Neural cell (in vitro differentiated cells): ENCODE measurements around the gene SEL1L3. TPM values are rescaled to one million over a fixed set of nuclear protein-coding genes. Genes with fewer than 3 reads are reported as not detected.

Experiments
- H2AFZ ChIP-seq: fragments of 200-600, 300-800 bp; sonication (generic), shearing (Covaris generic); 2 replicates; pipeline ENCODE4 v1.6.0; 2014; ENCODE audit warnings: low read depth, mild to moderate bottlenecking, antibody characterized with exemption, low read length, moderate library complexity
- H3F3A ChIP-seq: fragments of 200-600 bp; shearing (Covaris generic); 2 replicates; pipeline ENCODE4 v1.6.1; 2016; ENCODE audit warnings: mild to moderate bottlenecking, moderate library complexity, mixed read lengths, antibody characterized with exemption, low read length; ENCODE audit not compliant: insufficient read depth, poor library complexity, severe bottlenecking
- H3K27ac ChIP-seq: fragments of 200-600, 300-800 bp; sonication (generic), shearing (Covaris generic); 2 replicates; pipeline ENCODE4 v1.5.1; 2014; ENCODE audit warnings: mild to moderate bottlenecking, low read length, moderate library complexity
- H3K27me3 ChIP-seq: fragments of 300-800, 200-600 bp; sonication (generic), shearing (Covaris generic); 2 replicates; pipeline ENCODE4 v1.6.0; 2014; ENCODE audit warnings: mild to moderate bottlenecking, low read depth, low read length, moderate library complexity; ENCODE audit not compliant: insufficient read depth
- H3K36me3 ChIP-seq: fragments of 300-800, 200-600 bp; sonication (generic), shearing (Covaris generic); 2 replicates; pipeline ENCODE4 v1.5.1; 2014; ENCODE audit warnings: mild to moderate bottlenecking, antibody characterized with exemption, low read length, moderate library complexity; ENCODE audit not compliant: insufficient read depth
- H3K4me2 ChIP-seq: fragments of 300-800, 200-600 bp; sonication (generic), shearing (Covaris generic); 2 replicates; pipeline ENCODE4 v1.6.0; 2014; ENCODE audit warnings: mild to moderate bottlenecking, low read length
- H3K4me3 ChIP-seq: fragments of 300-800, 200-600 bp; sonication (generic), shearing (Covaris generic); 2 replicates; pipeline ENCODE4 v1.5.1; 2014; ENCODE audit warnings: mild to moderate bottlenecking, low read length, moderate library complexity
- H3K79me2 ChIP-seq: fragments of 200-600 bp; shearing (Covaris generic); replicated peaks from 2 replicates; pipeline ENCODE4 v1.6.0; 2014; ENCODE audit warnings: mild to moderate bottlenecking, low read length, moderate library complexity; ENCODE audit not compliant: insufficient read depth
- H3K9ac ChIP-seq: fragments of 300-800, 200-600 bp; sonication (generic), shearing (Covaris generic); 2 replicates; pipeline ENCODE4 v1.6.1; 2016; ENCODE audit warnings: mild to moderate bottlenecking, low read length, mixed read lengths
- H3K9me2 ChIP-seq: fragments of 200-600 bp; shearing (Covaris generic); 2 replicates; pipeline ENCODE4 v1.6.1; 2016; ENCODE audit warnings: mild to moderate bottlenecking, low read length, mixed read lengths; ENCODE audit not compliant: insufficient read depth
- H3K9me3 ChIP-seq: fragments of 200-600, 300-800 bp; sonication (generic), shearing (Covaris generic); 2 replicates; pipeline ENCODE4 v1.6.1; 2016; ENCODE audit warnings: mild to moderate bottlenecking, mixed run types, low read length, moderate library complexity, mixed read lengths
- H4K20me1 ChIP-seq: fragments of 200-600 bp; shearing (Covaris generic); 2 replicates; pipeline ENCODE4 v1.6.1; 2016; ENCODE audit warnings: mild to moderate bottlenecking, mixed run types; ENCODE audit not compliant: insufficient read depth
- EP300 ChIP-seq: fragments of 450-650 bp; conservative IDR thresholded peaks from 2 replicates; pipeline ENCODE4 v1.6.1; 2014; ENCODE audit warnings: antibody characterized with exemption, mild to moderate bottlenecking, moderate library complexity; ENCODE audit not compliant: poor library complexity, severe bottlenecking
- EZH2 ChIP-seq: fragments of 200-600, 300-800 bp; shearing (Covaris generic), sonication (generic); IDR thresholded peaks from 2 replicates; pipeline ENCODE4 v1.6.1; 2014; ENCODE audit warnings: antibody characterized with exemption, low read length, borderline replicate concordance, mild to moderate bottlenecking; ENCODE audit not compliant: insufficient read depth, poor library complexity, severe bottlenecking
- MXI1 ChIP-seq: fragments of 450-650 bp; conservative IDR thresholded peaks from 2 replicates; pipeline ENCODE4 v1.6.1; 2014; ENCODE audit warnings: antibody characterized with exemption, mild to moderate bottlenecking; ENCODE audit not compliant: poor library complexity, severe bottlenecking
- POLR2AphosphoS5 ChIP-seq: IDR thresholded peaks from 2 replicates; pipeline ENCODE4 v1.6.1; 2012
- RAD21 ChIP-seq: fragments of 450-650 bp; conservative IDR thresholded peaks from 2 replicates; pipeline ENCODE4 v1.6.1; 2014; ENCODE audit warnings: antibody characterized with exemption, mild to moderate bottlenecking, moderate library complexity
- SMC3 ChIP-seq: fragments of 450-650 bp; conservative IDR thresholded peaks from 2 replicates; pipeline ENCODE4 v1.6.1; 2014; ENCODE audit warnings: antibody characterized with exemption, mild to moderate bottlenecking, moderate library complexity; ENCODE audit not compliant: poor library complexity
- TAF1 ChIP-seq: IDR thresholded peaks from 2 replicates; pipeline ENCODE4 v1.6.1; 2012; ENCODE audit warnings: low read depth
- polyA plus RNA-seq: library from polyadenylated mRNA; depleted of rRNA; stranded (reverse); fragments of >200 nt; gene quantifications from 2 replicates; pipeline ENCODE4 v1.2.3, GENCODE V29; 2014
- TF ChIP-seq, protein P1 (sequence below): fragments of 450-650 bp; IDR thresholded peaks from 2 replicates; pipeline ENCODE4 v1.5.1; 2014; ENCODE audit warnings: antibody characterized with exemption, mild to moderate bottlenecking, moderate library complexity; ENCODE audit not compliant: poor library complexity, severe bottlenecking
- TF ChIP-seq, protein P2 (sequence below): IDR thresholded peaks from 2 replicates; pipeline ENCODE4 v1.6.1; 2012; ENCODE audit warnings: borderline replicate concordance

Gene SEL1L3
- polyA plus RNA-seq, 1 donor from 2014 or later: 2.0 TPM

DNA sequence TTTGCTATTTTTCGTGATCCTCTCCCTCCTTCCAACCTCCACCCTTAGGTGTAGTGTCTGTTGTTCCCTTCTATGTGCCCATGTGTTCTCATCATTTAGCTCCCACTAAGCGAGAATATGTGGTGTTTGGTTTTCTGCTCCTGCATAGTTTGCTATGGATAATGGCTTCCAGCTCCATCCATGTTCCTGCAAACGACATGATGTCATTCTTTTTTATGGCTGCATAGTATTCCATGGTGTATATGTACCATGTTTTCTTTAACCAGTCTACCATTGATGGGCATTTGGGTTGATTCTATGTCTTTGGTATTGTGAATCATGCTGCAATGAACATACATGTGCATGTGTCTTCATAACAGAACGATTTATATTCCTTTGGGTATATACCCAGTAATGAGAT is 102.7 kb downstream of the SEL1L3 start:
- no peaks in the 10 kb centered on the region for H3K9me3 ChIP-seq
- no peak overlapping the region for H2AFZ ChIP-seq
- H3K9ac ChIP-seq: no peak overlapping the region
- H3K36me3 ChIP-seq: no peaks in the 10 kb centered on the region
- H3K4me3 ChIP-seq: no peak overlapping the region
- H4K20me1 ChIP-seq: no peaks in the 10 kb centered on the region
- H3K27ac ChIP-seq: no peak overlapping the region
- H3K9me2 ChIP-seq: no peaks in the 10 kb centered on the region
- no peak overlapping the region for H3K4me2 ChIP-seq
- no peaks in the 10 kb centered on the region for H3F3A ChIP-seq
- no peaks in the 10 kb centered on the region for H3K27me3 ChIP-seq
- TF ChIP-seq, protein P1, sequence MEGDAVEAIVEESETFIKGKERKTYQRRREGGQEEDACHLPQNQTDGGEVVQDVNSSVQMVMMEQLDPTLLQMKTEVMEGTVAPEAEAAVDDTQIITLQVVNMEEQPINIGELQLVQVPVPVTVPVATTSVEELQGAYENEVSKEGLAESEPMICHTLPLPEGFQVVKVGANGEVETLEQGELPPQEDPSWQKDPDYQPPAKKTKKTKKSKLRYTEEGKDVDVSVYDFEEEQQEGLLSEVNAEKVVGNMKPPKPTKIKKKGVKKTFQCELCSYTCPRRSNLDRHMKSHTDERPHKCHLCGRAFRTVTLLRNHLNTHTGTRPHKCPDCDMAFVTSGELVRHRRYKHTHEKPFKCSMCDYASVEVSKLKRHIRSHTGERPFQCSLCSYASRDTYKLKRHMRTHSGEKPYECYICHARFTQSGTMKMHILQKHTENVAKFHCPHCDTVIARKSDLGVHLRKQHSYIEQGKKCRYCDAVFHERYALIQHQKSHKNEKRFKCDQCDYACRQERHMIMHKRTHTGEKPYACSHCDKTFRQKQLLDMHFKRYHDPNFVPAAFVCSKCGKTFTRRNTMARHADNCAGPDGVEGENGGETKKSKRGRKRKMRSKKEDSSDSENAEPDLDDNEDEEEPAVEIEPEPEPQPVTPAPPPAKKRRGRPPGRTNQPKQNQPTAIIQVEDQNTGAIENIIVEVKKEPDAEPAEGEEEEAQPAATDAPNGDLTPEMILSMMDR: no peak
- TF ChIP-seq SMC3 (no peak), TAF1 (no peak), RAD21 (no peak), EZH2 (no peak), POLR2AphosphoS5 (no peak), EP300 (no peak), MXI1 (no peak)
- TF ChIP-seq, protein P2, sequence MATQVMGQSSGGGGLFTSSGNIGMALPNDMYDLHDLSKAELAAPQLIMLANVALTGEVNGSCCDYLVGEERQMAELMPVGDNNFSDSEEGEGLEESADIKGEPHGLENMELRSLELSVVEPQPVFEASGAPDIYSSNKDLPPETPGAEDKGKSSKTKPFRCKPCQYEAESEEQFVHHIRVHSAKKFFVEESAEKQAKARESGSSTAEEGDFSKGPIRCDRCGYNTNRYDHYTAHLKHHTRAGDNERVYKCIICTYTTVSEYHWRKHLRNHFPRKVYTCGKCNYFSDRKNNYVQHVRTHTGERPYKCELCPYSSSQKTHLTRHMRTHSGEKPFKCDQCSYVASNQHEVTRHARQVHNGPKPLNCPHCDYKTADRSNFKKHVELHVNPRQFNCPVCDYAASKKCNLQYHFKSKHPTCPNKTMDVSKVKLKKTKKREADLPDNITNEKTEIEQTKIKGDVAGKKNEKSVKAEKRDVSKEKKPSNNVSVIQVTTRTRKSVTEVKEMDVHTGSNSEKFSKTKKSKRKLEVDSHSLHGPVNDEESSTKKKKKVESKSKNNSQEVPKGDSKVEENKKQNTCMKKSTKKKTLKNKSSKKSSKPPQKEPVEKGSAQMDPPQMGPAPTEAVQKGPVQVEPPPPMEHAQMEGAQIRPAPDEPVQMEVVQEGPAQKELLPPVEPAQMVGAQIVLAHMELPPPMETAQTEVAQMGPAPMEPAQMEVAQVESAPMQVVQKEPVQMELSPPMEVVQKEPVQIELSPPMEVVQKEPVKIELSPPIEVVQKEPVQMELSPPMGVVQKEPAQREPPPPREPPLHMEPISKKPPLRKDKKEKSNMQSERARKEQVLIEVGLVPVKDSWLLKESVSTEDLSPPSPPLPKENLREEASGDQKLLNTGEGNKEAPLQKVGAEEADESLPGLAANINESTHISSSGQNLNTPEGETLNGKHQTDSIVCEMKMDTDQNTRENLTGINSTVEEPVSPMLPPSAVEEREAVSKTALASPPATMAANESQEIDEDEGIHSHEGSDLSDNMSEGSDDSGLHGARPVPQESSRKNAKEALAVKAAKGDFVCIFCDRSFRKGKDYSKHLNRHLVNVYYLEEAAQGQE: no peak
- H3K79me2 ChIP-seq: no peaks in the 10 kb centered on the region

DNA sequence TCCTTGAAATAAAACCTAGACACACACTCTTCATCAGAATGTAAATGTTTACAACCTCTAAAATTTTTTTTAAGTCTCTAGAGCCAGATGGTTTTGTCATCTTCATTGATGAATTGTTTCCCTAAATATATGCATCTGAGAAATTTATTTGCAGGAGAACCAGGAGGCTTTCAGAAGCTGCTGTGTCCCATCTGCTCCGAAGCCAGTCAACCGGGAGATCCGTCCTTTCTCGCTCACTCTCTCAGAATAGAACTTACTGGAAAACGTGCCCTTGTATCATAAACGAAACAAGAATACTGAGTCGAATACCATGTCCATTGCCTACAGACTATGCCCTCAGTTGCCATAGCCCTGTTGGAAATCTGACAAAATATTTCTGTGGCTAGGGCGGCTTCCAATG is 103.7 kb downstream of the SEL1L3 start:
- H3K79me2 ChIP-seq: no peaks in the 10 kb centered on the region
- H3K9ac ChIP-seq: no peak overlapping the region
- no peaks in the 10 kb centered on the region for H3K9me3 ChIP-seq
- no peak overlapping the region for H3K4me3 ChIP-seq
- H3K27me3 ChIP-seq: no peaks in the 10 kb centered on the region
- H3K4me2 ChIP-seq: no peak overlapping the region
- no peak overlapping the region for H2AFZ ChIP-seq
- no peaks in the 10 kb centered on the region for H3F3A ChIP-seq
- no peak overlapping the region for H3K27ac ChIP-seq
- no peaks in the 10 kb centered on the region for H3K9me2 ChIP-seq
- TF ChIP-seq SMC3 (no peak), RAD21 (no peak), POLR2AphosphoS5 (no peak), TAF1 (no peak), MXI1 (no peak), EZH2 (no peak), EP300 (no peak)
- TF ChIP-seq, protein P2: no peak
- TF ChIP-seq, protein P1: no peak
- no peaks in the 10 kb centered on the region for H4K20me1 ChIP-seq
- H3K36me3 ChIP-seq: no peaks in the 10 kb centered on the region
